ENCODE results near the gene LRBA.

GRCh38 chr4:150363721-150364688 is 651.1 kb downstream of the LRBA start:
- TF ChIP-seq EZH2 (IDR thresholded peaks at IDR 0.05; ENCODE audit: borderline replicate concordance, low read length): no peak
- no peak for TF ChIP-seq CTCF (IDR thresholded peaks at IDR 0.05; ENCODE audit: low read length)

Measured in OCI-LY1 (cell line).